Measurements from ENCODE around the gene MORN4.

The MORN4 gene

GRCh38 chr10:97574374-97575126, 58.8 kb downstream of the MORN4 start:
- Histone ChIP-seq H3K4me3 (ENCODE audit: low read depth, low read length) (no peak overlapping the region), H3K9me3 (no peaks in the 10 kb centered on the region), H3K4me1 (peaks cover 8% of the 10 kb centered on the region; the same call in 1 of the 2 replicates), H3K27me3 (no peaks in the 10 kb centered on the region), H3K36me3 (no peaks in the 10 kb centered on the region)
- DNase-seq: peak; percentile 56
- no peak for TF ChIP-seq CTCF (IDR thresholded peaks at IDR 0.05; ENCODE audit: low read depth, low read length)

- peaks cover 8% of the 10 kb centered on the region; the same call in 1 of the 2 replicates for H3K4me1 ChIP-seq
- no peaks in the 10 kb centered on the region for H3K27me3 ChIP-seq
These were observed 59.6 kb downstream of the MORN4 start for GRCh38 chr10:97573672-97574071.

GRCh38 chr10:97573021-97573420, 60.3 kb downstream of the MORN4 start:
- H3K36me3 ChIP-seq: no peaks in the 10 kb centered on the region
- H3K27me3 ChIP-seq: no peaks in the 10 kb centered on the region
- no peaks in the 10 kb centered on the region for H3K9me3 ChIP-seq
- H3K4me1 ChIP-seq: peaks cover 8% of the 10 kb centered on the region; the same call in 1 of the 2 replicates
- no peak overlapping the region for H3K4me3 ChIP-seq (ENCODE audit: low read depth, low read length)
- TF ChIP-seq CTCF (IDR thresholded peaks at IDR 0.05; ENCODE audit: low read depth, low read length): no peak
- no peak for DNase-seq

More at GRCh38 chr10:97573672-97574071, 59.6 kb downstream of the MORN4 start:
- H3K9me3 ChIP-seq: no peaks in the 10 kb centered on the region
- H3K36me3 ChIP-seq: no peaks in the 10 kb centered on the region
- no peak for DNase-seq
- TF ChIP-seq CTCF (IDR thresholded peaks at IDR 0.05; ENCODE audit: low read depth, low read length): no peak
- H3K4me3 ChIP-seq (ENCODE audit: low read depth, low read length): no peak overlapping the region

GRCh38 chr10:97572214-97572989, 60.9 kb downstream of the MORN4 start, which contains the start of gene ANKRD2:
TSS of gene ANKRD2 (plus strand) at chr10:97572779. CDS start at chr10:97572789, 10 bp downstream.
- H3K27me3 ChIP-seq: no peaks in the 10 kb centered on the region
- peaks cover 8% of the 10 kb centered on the region; the same call in 1 of the 2 replicates for H3K4me1 ChIP-seq
- TF ChIP-seq CTCF (IDR thresholded peaks at IDR 0.05; ENCODE audit: low read depth, low read length): peak; percentile 92
- H3K4me3 ChIP-seq (ENCODE audit: low read depth, low read length): no peak within 1 kb of the TSS
- H3K36me3 ChIP-seq: no peaks in the 10 kb centered on the region
- peak; percentile 80 for DNase-seq
- no peaks in the 10 kb centered on the region for H3K9me3 ChIP-seq

GRCh38 chr10:97571622-97572021, 61.7 kb downstream of the MORN4 start:
- H3K4me3 ChIP-seq (ENCODE audit: low read depth, low read length): no peak overlapping the region
- DNase-seq: no peak
- no peaks in the 10 kb centered on the region for H3K27me3 ChIP-seq
- peaks cover 8% of the 10 kb centered on the region; the same call in 1 of the 2 replicates for H3K4me1 ChIP-seq
- H3K9me3 ChIP-seq: no peaks in the 10 kb centered on the region
- no peaks in the 10 kb centered on the region for H3K36me3 ChIP-seq
- TF ChIP-seq CTCF (IDR thresholded peaks at IDR 0.05; ENCODE audit: low read depth, low read length): no peak

Data from BE2C (cell line).